RKO (cell line): ENCODE measurements around the gene ATP6V0E2.

ENCODE experiments used
- DNase-seq: peaks from one replicate; pipeline ENCODE4 v3.0.0-alpha.2; 2016; ENCODE audit warnings: low spot score

ATP6V0E2 gene

DNA sequence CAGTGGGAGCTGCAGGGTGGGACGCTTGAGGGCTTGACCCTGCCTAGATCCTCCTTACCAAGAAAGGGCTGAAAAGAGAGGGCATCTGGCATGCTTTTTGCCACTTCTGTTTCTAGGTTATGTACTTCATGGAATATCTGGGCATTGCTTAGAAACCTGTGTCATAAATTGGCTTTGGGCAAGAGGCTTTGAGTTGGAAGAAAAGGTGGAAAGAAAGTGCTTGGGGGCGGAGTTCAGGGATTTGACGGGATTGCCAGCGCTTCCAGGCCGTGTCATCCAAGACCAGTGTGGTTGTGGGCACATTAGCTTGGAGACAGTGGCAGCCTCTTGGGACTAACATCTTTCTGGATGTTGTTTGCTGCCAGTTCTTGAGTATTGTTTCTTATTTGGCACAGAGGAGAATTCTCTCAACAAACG lies 34.8 kb upstream of the ATP6V0E2 start:
- DNase-seq: peak; percentile 71

DNA sequence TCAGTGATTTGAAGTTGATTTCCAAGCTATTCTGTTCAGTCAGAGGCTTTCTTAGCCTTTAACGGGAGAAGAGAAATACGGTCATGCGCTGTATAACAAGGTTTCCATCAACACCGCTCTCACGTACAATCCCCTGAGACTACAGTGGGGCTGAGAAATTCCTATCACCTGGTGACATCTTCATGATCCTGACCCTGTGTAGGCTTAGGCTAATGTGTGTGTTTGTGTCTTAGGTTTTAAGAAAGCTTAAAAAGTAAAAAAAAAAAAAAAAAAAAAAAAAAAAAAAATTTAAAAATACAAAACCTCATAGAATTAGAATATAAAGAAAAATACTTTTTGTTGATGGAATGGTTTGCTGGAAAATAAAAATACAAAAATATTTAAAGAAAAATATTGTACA lies 33.8 kb upstream of the ATP6V0E2 start:
- no peak for DNase-seq

DNA sequence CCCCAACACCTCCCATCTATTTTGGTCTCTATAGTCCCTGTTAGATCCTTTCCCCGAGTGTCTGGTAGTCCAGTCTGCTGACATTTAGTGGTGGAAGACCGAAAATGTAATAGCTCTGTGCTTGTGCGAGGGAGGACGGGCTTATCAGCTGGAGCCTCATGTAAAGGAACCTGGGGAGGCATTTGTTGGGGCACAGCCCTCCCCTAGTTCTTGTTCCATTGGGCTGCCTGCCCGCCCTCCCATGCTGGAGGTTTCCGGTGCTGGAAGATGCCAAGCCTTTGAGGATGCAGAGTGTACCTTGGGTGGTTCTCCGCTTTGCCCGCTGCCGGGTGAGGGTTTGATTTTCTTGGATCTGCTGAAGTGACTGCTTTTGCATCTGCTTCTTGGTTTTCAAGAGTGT lies 30.2 kb upstream of the ATP6V0E2 start:
- no peak for DNase-seq

DNA sequence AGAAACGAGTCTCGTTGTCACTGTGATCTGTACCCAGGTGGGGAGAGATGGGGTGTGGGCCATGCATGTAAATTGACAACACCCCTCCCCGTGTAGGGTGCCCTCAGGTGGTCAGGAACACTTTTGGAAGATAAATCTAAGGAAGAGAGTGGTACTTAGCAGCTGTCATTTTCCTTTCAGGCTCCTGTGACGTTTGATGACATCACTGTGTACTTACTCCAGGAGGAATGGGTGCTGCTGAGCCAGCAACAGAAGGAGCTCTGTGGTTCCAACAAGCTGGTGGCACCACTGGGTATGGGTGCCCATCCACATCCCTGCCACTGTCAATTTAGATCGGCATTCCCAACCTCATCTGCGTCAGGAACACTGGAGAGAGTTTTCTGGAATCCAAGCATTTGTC lies 29.3 kb upstream of the ATP6V0E2 start:
- DNase-seq: no peak

DNA sequence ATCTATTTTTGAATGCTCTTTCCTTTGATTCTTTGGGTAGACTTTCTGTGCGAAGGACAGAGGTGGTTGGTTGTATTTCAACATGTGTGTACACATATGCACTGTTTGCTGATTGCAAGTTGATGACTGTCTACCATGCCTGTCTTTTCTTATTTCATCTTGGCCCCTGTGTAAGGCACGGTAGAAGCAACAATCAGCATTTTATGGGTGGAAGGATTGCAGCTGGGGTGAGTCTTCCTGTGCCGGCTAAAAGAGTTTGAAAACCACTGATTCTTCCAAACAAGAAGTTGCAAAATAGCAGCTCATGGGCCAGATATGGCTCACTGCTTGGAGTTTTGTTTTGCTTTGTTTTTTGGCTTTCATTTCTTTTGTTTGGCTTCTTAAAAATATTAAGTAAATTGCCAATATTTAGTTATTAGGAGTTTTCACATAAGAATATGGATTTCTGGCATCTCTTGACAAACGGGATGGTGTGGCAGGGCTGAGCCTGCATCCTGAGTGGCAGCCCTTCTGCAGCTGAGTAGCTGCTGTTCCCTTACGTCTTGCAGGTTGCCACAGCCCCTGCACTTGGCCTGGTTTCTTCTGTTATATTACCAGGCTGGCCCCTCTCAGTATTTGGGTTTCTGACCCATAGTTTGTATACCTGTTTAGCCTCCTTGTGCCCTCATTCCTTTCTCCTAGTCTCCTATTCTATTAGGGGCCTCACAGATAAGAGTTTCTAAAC lies 28.4 kb upstream of the ATP6V0E2 start:
- DNase-seq: no peak

DNA sequence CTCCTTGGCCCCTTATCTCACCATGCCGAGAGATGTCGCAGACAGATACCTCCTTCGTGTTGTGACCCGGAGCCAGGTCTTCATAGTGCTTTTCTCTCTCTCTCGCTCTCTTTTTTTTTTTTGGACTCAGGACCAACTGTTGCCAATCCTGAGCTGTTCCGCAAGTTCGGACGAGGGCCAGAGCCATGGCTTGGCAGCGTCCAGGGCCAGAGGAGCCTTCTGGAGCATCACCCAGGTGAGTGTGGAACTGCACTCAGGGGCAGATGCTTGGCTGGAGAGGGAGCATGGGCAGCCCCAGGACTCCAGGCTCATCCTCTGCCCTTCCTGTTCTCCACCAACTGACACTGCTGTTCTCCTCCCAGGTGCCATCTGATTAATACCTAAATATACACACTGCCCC lies 27.7 kb upstream of the ATP6V0E2 start:
- DNase-seq: no peak

DNA sequence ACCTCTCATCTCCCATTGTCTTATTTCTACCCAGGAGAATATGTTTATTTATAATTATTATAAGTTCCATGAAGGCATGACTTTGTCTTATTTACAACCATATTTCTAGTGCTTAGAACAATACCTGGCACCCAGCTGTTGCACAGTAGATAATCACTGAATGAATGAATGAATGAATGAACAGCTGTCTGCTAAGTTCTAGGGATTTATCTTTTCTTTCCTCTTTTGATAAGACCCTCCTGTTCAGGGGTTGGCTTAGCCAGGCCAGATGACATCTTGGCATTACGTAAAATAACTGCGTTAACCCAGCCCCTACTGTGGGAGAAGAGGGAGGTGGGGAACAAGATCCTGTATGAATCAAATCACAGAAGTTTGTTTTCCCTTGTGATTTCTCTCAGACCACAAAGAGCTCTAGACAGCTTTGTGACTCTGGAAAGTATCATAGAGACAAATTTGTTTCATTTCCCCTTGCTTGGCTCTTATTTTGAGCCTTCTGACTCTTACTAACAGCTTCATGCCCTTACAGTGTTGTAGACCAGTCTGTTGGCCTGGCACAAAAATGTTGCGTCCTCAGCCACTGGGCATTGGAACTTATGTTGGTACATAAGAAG lies 27.2 kb upstream of the ATP6V0E2 start:
- no peak for DNase-seq

DNA sequence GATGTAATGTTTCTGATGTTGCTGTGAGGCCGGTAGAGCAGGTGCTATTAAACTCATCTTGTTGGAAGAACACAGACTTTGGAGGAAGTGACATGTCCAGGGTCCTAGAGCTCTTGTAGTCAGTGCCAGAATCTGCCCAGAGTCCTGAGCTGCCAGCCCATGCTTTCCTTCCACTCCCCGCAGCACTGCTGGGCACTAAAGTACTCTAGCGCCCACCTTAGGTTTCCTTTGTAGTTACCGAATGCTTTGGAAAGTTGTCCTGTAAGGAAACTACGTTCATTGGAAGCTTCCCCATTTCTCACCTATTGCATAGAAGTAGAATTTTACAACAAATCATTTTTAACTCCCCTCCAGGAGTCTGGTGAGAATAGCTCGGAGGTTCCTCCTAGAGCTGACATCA lies 24.6 kb upstream of the ATP6V0E2 start:
- DNase-seq: no peak

DNA sequence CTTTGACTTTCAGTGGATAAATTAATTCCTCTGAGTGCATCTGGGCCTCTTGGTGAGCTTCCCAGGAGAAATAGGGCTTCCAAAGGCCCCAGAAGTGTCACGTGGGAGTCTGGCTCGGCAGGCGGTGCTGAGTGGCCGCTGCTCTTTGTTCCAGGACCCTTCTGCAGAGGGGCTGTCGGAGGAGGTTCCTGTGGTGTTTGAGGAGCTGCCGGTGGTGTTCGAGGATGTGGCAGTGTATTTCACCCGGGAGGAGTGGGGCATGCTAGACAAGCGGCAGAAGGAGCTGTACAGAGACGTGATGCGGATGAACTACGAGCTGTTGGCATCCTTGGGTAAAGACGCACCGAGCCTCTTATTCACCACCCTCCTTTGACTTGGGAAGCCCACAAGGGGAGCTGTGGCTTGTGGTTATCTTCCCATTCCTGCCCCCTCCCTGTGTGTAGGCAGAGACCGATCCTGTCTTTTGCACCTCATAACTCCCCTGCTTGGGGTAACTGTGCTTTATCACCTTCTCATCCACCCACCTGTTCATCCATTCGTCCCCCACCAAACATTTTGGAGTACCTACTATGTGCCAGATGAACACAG lies 23.7 kb upstream of the ATP6V0E2 start:
- no peak for DNase-seq

DNA sequence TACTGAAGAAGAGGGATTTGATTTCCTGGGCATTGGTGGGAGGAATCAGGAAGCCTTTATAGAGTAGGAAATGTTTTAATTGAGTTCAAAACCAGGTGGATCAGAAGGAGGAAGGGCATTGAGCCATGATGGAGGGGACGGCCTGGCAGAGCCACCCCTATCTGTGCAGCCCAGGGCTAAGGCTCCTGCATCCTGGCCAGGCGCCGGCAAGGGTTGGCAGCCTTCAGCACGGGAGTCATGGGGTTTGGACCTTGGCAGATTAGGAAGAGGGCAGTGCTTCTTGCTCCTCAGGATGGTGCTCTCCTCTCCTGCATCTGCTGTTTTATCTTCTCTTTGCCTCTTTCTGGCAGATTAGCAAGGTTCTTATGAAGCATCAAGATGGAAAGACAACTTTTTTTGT lies 23.1 kb upstream of the ATP6V0E2 start:
- no peak for DNase-seq

DNA sequence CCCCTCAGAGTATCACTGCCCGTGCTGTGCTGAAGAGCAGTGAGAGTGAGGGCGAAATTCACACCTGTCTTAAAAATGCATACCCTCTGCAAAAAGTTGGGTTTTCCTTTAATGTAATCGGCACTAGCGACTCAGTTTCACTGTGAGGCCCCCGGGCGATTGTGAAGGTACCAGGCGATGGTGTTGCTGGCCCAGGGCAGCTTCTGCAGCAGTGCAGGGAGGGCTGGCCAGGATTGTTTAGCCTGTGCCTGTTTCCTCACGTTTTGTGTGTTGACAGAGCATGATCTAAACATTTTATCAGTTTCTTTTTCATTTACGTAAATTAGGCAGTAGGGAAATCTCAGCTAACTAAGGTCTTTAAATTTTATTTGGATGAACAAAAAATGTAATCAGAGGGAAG lies 22.3 kb upstream of the ATP6V0E2 start:
- no peak for DNase-seq

DNA sequence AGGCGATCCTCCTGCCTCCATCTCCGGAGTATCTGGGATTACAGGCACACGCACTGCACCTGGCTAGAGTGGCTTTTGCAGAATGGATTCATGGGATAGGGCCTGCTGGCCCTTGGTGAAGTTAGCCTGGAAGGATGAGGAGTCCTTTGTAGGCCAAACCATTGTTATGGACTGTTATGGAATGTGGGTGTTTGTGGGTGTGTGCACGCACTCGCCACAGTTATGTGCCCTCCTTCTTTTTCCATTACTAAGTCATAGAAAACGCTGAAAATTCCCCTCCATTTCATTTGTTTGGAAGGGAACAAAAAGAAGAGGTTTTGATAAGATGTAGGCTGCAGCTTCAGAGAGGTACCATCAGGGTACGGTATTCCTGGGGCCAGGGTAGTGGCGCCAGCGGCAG lies 20.6 kb upstream of the ATP6V0E2 start:
- DNase-seq: no peak

DNA sequence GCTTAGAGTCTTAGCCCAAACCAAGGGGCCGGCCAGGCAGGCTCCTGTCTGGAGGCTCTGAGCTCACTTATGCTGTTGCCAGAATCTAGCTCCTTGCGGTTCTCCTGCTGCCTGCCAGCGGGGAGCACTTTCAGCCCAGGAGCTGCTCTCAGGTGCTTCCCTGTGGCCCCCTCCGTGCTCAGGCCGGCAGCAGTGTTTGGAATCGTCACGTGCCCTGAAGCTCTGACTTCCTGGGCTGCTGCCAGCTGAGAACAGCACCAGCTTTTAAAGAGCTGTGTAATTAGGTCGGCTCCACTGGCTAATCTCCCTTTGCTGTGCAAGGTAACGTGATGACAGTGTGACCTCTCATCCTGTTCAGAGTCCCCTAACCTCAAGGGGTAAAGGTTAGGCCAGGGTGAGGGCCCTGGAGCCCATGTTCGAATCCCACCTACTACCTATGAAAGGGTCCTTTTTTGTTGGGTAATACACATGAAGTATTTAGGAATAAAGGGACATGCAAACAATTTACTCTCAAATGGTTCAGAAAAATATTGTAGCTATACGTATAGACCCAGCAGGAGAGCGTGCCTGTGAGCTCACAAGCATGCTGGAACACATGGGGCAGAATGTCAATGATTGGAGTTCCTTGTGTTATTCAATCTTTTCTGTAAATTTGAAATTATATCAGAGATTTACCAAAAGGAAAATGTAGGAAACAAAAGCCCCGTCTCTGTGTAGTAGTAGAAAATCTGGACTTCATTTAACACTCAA lies 19.0 kb upstream of the ATP6V0E2 start:
- DNase-seq: no peak

DNA sequence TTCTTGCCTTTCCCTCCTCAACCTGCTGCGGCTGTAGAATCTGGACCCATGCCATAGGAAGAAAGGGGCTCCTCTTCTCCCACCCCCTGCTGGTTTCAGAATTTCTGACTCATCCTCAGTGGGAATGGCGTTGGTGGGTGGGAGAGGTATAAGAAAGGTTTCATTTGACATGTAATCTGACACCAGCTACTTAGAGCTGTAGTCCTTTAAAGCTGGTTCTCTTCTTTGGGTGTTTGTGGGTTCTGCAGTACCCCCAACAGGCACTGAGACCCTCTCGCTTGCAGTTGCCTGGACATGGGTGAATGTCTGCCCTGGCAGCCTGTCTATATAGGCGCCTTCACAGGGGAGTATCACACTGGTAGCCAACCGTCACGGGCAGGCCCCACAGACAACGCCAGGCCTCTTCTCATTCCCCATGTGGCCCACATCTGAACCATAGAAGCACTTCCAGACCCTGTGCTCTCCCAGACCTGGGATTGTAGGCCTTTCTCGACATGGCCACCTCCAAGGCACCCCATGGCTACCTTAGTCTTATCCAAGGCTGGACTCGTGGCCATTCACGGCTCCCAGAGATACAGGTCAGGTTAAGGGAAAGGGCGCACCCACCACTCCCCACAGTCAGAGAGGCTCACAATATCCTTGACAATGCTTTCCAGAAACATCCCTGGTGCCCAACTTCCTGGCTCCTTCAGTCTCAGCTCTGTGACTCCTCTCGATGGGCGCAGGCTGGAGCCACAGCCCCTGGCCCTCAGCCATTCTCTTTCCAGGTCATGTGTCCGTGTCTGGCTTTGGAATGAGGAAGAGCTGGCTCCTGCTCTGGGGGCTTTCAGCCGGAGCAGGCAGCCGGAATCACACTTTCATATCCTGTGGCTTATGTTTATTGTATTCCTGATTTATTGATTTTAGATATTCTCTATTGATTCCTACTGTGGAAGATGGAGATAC lies 18.1 kb upstream of the ATP6V0E2 start:
- no peak for DNase-seq

DNA sequence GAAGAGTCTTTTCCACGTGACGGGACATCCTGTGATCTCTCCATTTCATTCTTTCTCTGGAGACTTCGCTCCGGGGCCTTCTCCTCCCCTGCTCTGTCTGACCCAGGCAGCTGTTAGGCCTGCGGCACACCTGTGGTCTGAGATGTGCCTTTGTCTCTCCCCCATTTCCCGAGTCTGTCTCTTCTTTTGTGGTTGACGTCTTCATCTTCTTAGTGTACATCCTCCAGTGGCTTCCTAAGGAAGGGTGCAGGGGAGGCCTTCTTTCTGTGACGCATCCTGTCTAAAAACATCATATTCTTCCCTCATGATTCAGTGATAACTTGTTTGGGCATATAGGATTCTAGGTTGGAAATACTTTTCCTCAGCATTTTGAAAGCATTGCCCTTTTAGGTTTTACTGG lies 17.2 kb upstream of the ATP6V0E2 start:
- DNase-seq: no peak

DNA sequence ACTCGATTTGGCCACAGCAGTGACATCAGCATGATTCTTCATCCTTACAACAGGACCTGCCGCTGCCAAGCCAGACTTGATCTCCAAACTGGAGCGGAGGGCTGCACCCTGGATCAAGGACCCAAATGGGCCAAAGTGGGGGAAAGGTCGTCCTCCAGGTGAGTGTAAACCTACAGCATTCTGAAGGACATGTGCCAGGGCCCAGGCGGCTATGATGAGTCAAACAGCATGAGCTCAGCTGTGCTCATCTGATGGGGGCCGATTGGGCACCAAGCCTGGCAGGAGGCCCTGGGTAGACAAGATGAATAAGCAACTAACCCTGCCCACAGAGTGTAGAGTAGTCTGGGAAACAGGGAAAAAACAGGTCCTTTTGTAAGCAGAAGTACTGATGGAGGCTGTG lies 14.4 kb upstream of the ATP6V0E2 start:
- DNase-seq: peak; percentile 17

DNA sequence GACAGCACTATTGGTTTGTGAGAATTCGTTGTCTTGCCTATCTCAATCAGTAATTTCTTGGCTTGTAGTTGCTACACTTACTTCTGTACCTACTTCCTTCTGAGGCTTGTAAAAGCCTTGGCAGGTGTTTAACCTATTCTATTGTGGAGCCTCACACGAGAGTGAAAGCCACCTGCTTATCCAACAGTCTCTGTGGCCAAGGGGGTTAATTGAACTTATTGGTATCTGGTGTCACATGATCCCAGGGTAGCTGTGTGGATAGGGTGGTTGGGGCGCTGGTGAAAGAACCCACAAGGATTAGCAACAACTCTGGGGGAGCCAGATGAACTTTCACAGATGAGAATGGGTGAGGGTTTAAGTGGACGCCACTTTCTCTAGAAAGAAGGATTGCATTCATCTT lies 13.9 kb upstream of the ATP6V0E2 start:
- no peak for DNase-seq

DNA sequence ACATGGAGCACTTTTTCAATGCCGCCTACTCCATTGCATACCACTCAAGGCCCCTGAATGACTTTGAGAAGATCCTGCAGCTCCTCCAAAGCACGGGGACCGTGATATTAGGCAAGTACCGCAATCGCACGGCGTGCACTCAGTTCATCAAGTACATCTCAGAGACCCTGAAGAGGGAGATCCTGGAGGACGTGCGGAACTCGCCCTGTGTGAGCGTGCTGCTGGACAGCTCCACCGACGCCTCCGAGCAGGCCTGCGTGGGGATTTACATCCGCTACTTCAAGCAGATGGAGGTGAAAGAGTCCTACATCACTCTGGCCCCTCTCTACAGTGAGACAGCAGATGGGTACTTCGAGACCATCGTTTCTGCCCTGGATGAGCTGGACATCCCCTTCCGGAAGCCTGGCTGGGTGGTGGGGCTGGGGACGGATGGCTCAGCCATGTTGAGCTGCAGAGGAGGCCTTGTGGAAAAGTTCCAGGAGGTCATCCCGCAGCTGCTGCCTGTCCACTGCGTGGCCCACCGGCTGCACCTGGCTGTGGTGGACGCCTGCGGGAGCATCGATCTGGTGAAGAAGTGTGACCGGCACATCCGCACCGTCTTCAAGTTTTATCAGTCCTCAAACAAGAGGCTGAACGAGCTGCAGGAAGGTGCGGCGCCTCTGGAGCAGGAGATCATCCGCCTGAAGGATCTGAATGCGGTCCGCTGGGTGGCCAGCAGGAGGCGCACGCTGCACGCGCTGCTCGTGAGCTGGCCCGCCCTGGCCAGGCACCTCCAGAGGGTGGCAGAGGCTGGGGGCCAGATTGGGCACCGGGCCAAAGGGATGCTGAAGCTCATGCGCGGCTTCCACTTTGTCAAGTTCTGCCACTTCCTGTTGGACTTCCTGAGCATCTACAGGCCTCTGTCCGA lies 12.7 kb upstream of the ATP6V0E2 start:
- DNase-seq: no peak

DNA sequence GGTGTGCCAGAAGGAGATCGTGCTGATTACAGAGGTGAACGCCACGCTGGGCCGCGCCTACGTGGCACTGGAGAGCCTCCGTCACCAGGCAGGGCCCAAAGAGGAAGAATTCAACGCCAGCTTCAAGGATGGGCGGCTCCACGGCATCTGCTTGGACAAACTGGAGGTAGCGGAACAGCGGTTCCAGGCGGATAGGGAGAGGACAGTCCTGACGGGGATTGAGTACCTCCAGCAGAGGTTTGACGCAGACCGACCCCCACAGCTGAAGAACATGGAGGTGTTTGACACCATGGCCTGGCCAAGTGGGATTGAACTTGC lies 12.1 kb upstream of the ATP6V0E2 start:
- DNase-seq: no peak

DNA sequence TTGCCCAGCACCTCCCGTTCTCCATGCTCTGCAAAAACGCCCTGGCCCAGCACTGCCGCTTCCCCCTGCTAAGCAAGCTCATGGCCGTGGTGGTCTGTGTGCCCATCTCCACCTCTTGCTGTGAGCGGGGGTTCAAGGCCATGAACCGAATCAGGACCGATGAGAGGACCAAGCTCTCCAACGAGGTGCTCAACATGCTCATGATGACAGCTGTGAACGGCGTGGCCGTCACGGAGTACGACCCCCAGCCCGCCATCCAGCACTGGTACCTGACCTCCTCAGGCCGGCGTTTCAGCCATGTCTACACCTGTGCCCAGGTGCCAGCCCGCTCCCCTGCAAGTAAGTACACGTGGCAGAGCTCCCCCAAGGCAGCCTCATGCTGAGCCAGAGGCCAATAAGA lies 11.6 kb upstream of the ATP6V0E2 start:
- no peak for DNase-seq

DNA sequence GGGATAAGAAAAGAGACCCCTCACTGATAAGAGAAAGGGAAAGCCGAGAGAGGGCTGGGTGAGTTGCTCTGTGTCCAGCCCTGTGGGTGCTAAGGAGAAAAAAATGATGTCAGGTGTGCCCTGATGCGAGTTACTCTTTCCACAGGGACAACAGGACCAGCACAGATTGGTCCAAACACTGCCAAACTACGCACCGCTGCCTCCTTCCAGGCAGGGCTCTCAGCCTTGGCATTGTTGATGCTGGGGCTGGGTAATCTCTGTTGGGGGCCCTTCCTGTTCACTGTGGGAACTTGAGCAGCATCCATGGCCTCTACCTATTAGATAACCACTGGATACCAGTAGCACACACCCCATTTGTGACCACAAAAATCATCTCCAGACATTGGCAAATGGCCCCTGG lies 10.3 kb upstream of the ATP6V0E2 start:
- DNase-seq: no peak
